Subcutaneous abdominal adipose tissue (tissue), 5 donors: ENCODE measurements around the gene SHPK.

Source experiments
- H3K27ac ChIP-seq: one replicate; pipeline ENCODE4 v1.7.0; 2013; ENCODE audit warnings: low read depth, mild to moderate bottlenecking, inconsistent platforms, low read length, moderate library complexity
- H3K27me3 ChIP-seq, 5 donors: one replicate each; pipeline ENCODE4 v1.7.0; 2013; ENCODE audit warnings: low read length in 5 of 5, inconsistent platforms in 1 of 5; ENCODE audit not compliant: control insufficient read depth in 5 of 5, insufficient read depth in 4 of 5
- H3K36me3 ChIP-seq, 5 donors: one replicate each; pipeline ENCODE4 v1.7.0; 2013; ENCODE audit warnings: low read length in 5 of 5; ENCODE audit not compliant: control insufficient read depth in 5 of 5, insufficient read depth in 5 of 5
- H3K4me1 ChIP-seq, 5 donors: one replicate each; pipeline ENCODE4 v1.7.0; 2013; ENCODE audit warnings: low read length in 5 of 5, mild to moderate bottlenecking in 3 of 5, moderate library complexity in 1 of 5; ENCODE audit not compliant: control insufficient read depth in 5 of 5, insufficient read depth in 5 of 5
- H3K4me3 ChIP-seq, 5 donors: one replicate each; pipeline ENCODE4 v1.7.0; 2013; ENCODE audit warnings: low read length in 5 of 5, low read depth in 1 of 5
- H3K9ac ChIP-seq, 5 donors: one replicate each; pipeline ENCODE4 v1.7.0; 2013; ENCODE audit warnings: low read length in 5 of 5, mild to moderate bottlenecking in 4 of 5, moderate library complexity in 3 of 5
- H3K9me3 ChIP-seq, 5 donors: one replicate each; pipeline ENCODE4 v1.7.0; 2013; ENCODE audit warnings: low read length in 5 of 5; ENCODE audit not compliant: control insufficient read depth in 5 of 5
- donor health status: healthy.
- donor health status: healthy.
- donor health status: healthy.
- donor health status: healthy.
- donor health status: healthy.

SHPK gene

GRCh38 chr17:3559270-3559645 lies 76.8 kb downstream of the SHPK start:
- Histone ChIP-seq H3K36me3 (no peaks in the 10 kb centered on the region), H3K27me3 (peaks cover 0 to 12% (median 2%) of the 10 kb centered on the region in 5 donors), H3K9me3 (no peaks in the 10 kb centered on the region), H3K4me3 (no peak overlapping the region), H3K4me1 (peaks cover 4 to 25% (median 7%) of the 10 kb centered on the region in 5 donors), H3K27ac (no peak overlapping the region), H3K9ac (no peak overlapping the region)

- Histone ChIP-seq H3K9me3 (no peaks in the 10 kb centered on the region), H3K4me1 (peaks cover 4 to 25% (median 7%) of the 10 kb centered on the region in 5 donors), H3K4me3 (no peak overlapping the region), H3K9ac (peak overlapping the region in 1 of 5 donors; percentile 7), H3K36me3 (no peaks in the 10 kb centered on the region), H3K27ac (no peak overlapping the region), H3K27me3 (peaks cover 0 to 12% (median 3%) of the 10 kb centered on the region in 5 donors)
Measured at GRCh38 chr17:3558603-3559269, 77.3 kb downstream of the SHPK start.
